Measurements from ENCODE around the gene THPO.

The THPO gene

DNA sequence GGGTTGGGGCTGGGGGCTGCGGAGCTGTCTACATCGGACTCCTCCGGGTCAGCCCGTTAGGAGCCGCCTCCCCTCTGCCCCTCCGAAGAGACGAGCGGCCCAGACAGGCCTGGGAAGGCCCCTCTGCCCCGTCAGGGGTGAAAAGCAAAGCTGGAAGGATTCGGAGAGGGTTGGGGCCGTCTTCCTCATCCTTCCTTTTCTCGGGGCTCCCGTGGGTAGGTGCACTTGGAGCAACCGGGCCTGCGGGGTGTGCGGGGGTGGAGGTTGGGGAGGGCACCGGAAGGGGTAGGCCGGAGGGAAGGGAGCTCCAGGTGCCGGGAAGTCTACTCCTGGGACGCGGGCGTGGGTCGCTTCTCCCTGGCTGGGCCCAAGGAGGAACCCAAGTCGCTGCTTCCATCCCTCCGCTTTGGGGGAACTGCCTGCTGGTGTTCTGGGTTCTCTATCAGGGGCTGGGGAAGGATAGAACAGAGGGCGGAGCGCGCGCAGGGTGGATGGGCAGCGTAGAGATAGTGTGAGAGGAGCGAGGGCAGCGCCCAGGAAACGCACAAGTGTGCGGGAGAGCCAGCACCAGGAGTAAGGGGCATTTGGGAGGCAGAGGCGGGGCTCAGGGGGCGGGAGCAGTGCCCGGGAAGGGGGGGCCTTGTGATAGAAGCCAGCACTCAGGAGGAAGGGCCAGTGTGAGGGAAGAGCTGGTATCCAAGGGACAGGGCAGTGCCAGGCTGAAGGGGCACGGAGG lies 15.9 kb downstream of the THPO start:
- no peak for DNase-seq

DNA sequence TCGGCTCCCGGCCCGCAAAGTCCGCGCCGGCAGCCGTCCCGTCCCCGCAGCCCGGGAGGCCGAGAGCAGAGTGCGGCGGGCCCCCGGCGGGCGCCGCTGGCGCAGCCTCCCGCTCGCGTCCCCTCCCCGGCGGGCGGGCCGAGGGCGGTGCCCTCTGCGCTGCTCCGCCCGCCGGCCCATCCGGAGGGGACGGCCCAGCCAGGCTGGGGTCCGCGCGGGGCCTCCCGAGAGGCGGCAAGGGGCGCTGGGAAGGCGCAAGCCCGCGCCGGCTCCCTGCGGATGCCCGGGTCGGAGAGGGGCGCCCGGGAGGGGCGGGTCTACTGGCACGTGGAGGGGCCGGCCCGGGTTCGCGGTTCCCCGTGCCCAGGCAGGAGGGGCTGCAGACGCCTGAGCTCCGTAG lies 16.5 kb downstream of the THPO start, which contains the start of the genes CLCN2 and POLR2H:
CLCN2 (minus strand) TSS at position 74 of the 400 bp plus-strand sequence. CDS start 126 bp downstream, outside the sequence.
POLR2H (plus strand) TSS at position 179 of the 400 bp plus-strand sequence. CDS start 1,783 bp downstream, outside the sequence.
- DNase-seq: no peak

DNA sequence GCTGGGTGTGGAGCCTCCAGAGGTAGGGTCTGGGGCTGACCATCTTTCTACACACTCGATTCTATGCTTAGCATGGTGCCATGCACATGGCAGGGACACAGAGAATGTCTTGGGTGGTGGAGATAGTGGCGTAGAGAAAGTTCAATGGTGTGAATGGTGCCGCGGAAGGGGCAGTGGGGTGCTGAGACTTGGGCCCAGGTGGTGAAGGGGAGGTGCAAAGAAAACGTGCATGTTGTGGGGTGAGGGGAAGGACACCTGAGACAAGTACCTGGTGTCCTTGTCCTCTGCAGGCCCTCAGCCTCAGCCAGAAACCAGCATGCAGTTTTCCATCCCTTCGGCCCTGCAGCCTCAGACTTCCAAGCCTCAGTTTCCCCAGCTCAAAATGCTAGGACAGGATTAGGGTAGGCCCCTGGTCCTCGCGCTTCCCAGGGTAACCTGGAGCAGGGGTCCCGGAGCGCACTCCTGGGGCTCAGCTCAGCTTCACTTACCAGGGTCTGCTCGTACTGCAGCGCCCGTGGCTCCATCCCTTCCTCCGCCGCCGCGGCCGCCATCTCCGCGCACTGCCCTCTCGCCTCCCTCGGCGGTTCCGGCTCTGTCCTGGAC lies 17.0 kb downstream of the THPO start:
- no peak for DNase-seq

DNA sequence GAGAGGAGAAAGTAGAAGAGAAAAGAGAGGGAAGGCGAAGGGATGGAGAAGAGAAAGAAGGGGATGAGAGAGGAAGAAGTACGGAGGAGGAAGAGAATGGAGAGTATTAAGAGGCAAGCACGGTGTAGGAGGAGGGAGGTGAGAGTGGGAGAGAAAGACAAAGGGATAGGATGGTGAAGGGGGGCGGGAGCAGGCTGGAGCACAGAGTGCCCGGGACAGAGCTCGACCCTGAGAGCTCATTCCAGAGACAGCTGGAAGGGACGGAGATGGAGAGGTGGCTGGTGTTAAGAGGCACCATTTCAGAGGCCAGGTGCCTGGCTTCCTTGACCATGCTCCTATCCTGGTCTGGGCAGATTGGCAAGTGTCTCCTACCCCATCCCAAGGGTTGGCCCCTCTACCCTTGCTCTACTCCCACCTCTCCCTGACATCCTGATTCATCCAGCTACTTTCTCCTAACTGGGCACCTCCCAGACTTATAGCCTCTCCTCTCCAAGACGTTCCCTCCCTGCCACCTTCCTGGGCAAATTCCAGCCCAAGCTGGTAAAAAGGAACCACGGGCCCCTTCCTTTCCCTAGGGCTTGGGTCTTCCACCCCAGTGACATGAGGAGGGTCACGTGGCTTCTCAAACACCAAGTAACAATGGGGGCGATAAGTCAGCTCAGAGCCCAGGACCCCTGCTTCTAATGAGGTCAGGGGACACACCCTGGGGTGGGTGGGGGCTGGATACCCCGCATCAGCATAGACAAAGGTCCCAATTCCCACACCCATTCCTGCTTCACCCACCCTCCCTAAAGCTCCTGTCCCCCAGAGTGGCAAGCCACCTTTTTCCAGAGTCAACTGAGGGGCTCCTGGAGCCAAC lies 17.7 kb downstream of the THPO start:
- no peak for DNase-seq

DNA sequence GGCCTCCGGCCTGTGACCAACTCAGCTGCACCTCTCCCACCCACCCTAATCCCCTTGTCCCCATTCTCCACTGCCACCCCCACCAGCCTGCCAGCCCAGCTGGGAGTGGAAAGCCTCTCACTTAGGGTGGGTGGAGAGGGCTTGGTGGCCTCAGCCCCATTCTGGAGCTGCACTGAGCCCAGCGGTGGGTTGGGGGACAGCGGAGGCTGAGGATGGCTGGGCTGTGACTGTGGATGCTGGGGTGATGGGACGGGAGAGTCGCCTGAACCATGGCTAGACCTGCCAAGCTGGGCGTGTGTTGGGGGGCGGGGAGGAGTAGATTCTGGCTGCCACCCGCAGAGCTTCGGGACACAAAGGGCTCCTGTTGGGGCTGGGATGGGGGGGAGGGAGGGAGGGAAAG lies 18.4 kb downstream of the THPO start:
- DNase-seq: no peak

DNA sequence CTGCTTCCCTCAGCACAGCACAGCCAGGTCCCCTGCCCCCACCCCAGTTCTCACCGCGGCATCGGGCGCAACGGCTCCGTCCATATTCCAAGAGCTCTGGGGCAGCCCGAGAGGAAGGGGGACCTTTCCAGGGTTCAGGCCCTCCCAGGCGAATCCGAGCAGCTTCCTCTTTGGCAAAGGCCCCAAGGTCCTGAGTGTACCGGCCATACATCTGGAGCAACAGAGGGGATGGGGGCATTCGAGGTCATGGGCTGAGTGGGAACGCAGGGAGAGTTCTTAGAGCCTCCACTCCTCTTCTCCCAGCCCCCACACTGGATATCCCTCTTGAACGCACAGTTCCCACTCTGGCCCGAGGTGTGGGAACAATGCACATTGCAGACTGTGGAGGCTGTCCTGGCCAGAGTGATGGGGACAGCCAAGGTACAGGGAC lies 19.1 kb downstream of the THPO start:
- no peak for DNase-seq

DNA sequence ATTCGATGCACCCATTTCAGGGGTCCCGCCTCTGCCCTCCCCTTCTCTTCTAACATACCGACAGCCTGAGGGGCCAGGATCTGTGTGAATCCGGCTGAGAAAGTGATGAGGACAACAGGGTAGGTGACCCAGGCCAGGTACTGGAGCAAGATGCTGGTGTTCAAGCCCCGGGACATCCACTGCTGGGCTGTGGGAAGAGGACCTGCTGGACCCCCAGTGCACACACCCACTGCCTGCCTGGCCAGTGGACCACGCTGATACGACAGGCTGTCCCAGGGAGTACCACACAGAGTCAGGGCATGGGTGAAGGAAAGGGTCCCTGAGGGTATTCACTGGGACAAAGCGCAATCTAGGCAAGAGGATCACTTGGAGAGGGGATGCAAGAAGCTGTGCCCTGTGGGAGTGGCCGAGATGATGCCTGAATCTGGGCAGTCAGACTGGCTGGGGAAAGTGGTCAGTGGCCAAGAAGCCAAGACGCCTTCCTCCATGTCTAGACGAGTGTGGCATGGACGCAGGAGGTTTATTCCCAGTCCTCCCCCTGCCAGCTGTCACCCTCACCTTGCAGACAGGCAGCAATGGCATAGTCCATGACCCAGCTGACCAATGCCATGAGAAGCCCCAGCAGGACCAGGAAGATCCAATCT lies 19.8 kb downstream of the THPO start:
- no peak for DNase-seq

DNA sequence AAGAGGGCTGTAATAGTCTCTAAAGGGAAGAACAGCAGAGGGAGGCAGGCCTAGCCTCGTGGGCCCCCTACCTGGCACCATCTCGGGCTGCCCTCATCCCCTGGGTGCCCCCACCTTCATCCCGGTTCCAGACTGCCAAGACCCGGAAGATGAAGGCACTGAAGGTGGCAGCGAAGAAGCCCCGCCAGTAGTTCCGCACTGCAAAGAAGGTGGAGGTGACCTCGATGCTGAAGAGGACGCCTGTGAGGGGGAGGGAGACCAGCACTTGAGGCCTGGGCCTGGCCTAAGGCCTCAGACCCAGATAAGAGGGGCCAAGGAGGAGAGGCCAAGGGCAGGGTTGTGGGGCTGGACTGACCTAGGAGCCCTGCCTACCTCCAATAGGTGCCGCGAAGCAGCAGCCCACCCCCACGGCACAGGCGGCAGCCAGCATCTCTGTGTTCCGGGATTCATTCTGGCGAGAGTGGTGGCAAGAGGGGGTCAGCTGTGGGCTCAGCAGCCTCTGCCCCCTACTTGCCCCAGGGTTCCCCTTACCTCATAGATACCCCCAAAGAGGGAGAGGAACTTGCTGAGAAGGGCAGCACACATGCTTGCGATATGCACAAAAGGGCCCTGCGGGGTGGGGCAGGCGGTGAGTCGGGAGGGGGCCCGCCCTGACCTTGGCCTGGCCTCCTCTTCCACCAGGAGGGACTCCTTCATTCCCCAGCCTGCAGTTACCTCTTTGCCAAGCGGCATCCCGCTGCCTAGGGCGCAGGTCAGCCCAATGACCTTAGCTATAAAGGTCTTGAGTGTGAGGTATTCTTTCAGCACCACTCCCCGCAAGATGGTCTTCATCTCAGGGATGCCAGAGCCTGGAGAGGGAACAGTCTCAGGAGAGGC lies 20.5 kb downstream of the THPO start:
- DNase-seq: no peak

DNA sequence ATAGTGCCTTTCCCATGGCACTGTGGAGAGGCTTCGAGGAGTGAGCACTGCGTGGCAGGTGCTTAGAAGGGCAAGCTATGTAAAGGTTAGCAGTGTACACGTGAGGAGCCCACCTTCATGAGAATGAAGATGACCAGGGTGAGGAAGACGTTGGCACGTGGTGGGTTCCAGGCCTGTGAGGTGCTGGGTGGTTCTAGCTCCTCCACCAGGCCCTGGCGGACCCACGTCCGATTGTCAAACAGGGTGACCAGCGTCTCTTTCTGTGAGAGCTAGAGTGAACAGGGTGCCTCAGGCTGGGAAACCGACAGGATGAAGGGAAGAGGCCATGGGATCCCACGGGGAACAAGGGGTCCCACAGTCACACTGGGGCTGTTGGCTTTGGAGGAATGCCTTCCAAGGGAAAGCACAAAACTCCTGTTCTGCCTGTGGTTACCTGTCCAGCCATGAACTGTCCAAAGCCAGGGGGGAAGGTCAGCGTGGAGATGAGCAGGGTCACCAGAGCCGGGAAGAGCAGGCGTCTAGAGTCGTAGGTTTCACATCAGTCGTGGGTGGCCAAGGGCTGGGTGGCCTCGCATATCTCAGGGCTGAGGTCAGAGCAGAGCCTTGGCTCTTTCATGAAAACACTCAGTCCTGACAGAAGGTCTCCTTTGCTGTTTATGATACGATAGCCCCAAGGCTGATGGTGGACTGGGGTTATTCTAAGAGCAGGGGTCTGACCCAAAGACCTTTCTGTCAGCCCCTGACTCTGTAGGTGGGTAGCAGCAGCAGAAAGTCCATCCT lies 22.6 kb downstream of the THPO start:
- DNase-seq: no peak

DNA sequence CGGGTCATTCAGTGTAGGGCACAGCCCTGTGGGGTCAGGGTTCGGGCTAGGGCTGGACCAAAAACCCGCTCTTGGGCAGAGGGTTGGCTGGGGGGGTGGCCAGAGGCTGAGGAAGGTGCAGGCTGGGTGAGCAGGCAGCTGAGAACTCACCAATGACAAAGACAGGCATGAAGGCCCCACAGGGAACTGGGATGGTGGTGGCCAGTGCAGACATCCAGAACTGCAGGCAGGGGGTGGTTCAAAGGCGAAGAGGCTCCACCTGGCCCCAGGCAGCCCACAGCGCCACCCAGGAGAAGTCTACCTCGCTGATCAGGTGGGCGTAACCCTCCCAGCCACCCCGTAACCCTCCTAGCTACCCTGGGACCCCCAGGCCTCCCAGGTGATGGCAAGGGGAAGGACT lies 23.3 kb downstream of the THPO start:
- DNase-seq: no peak

DNA sequence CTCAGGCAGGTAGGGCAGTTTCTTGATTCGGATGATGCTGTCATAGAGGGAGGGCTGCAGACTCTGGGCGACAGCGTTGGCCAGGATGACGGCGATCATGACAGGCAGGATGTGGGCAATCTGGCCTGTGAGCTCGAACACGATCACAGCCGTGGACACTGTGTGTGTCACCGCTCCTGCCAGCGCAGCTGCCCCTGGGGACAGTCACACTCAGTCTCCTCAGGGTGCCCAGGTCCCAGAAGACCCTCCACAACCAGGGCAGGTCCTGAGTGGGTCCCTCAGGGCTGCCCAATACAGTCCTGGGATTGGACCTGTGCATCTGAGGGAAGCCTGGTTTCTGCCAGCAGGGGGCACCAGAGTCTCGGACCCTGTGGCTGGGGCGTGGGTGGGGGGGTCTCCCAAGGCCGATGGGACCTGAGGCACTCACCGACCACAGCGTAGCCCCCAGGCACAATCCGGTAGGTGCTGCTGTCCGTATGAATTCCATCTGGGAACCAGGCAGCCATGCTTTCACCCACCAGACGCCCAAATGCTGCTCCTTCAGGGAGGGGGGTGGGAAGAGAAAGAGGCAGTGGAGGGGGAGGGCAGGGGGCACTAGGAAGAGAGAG lies 23.8 kb downstream of the THPO start:
- no peak for DNase-seq

DNA sequence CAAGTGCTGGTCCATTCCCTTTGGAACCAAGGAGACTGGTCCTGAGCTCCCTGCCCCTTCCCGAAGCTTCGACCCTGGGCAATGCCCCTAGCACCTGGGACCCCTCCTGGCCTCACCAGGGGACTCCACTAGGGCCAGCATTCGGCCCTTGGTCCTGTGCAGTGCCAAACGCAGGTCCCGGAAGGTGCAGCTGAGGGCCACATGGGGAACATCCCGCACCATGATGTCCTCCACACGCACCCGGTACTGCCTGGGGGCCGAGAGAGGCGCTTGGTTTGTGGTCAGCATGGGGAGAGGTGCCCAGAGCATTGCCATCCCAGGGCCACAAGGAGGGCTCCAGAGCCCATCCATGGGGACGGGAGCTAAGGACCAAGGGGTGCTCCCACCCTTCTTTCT lies 24.5 kb downstream of the THPO start:
- no peak for DNase-seq

DNA sequence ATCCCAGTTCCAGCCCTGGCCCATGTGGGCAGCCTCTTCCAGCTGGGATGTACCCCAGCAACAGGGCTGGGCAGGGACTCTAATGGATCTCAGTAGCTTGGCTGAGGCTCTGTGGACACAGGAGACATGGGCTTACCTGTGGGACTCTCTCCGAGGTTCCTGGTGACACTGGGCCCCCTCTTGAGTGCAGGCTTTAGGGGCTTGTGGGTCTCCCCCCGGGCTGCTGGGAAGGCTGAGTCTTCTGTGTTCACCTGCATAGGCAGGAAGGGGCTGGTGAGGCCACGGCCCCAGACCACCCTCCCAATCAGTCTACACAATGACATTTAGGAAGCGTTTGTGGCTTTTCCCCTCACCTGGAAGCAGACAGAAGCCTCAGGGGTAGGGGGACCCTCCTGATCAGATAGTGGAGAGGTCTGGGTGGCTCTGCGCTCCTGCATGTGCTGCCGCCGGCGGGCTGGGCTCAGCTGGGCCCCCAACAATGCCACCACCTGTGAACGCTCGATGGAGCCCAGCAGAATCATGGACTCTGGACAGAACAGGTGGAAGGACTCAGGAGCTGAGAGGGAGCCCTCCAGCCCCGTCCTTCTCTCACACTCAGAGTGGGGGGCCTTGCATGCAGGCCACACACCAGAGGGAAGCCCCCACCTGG lies 25.0 kb downstream of the THPO start:
- DNase-seq: no peak

DNA sequence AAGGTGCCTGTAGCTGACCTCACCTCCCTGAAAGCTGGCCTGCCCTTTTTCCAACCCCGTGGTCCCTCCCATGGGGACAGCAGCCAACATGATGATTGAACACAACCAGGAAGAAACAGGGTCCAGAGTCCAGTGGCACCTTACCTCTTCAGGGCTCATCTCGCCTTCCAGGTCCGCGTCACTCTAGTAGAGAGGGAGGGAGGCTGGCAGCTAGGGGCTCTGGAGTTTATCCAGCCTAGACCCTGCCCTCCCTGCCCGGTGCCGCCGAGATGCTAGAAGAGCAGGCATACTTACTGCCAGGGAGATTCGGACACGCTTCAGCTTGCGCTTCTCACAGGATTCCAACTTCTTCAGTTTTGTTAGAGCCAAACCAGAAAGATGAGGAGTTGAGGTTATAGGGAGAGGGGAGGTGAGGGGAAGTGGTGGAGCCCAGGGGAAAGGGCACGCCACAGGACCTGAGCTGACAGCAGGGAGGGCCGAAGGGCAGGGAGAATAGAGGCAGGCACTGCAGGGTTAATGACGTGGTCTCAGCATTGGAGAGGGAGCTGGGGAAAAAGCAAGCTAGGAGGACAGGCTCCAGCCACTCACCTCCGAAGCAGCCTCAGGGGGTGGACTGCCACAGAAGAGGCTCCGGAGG lies 25.7 kb downstream of the THPO start:
- DNase-seq: no peak

DNA sequence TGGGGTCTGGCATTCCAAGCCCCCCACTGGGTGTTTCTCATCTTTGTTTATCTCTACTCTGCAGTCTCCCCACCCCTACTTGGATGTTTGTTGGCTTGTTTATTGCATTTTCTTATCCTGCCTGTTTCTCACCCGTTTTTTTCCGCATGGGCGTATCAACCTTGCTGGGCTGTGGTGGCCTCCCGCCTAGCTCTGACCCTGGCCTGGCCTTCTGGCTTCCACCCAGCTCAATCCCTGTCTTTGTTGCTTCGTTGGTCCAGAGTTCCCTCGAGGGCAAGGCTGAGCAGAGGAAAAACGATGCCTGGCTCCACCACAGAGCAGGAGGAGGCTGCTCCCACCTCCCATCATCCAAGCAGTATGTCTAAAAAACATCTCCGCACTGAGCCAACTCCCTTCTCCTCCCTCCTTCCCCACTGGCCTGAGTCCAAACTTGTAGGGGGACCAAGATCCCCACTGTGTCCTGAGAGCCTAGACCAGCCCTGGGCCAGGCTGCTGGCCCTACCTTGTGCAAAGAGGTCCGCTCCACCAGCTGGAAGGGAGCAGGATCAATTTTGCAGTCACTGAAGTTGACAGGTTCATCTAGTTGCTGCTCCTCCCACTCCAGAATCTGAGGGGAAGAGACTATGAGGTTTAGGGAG lies 26.4 kb downstream of the THPO start:
- no peak for DNase-seq

DNA sequence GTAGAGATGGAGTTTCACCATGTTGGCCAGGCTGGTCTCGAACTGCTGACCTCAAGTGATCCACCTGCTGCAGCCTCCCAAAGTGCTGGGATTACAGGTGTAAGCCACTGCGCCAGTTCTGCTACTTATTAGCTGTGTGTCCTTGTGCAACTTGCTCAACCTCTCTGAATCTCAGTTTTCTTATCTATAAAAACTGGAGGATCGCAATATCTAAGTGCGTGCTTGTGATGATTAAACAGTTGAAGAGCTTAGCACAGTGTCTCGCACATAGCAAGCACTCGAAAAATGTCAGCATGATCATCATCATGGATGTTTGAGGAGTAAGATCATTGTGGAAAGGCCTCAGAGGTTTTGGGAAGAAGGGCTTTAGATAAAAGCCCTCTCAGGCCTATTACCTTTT lies 27.4 kb downstream of the THPO start:
- no peak for DNase-seq

DNA sequence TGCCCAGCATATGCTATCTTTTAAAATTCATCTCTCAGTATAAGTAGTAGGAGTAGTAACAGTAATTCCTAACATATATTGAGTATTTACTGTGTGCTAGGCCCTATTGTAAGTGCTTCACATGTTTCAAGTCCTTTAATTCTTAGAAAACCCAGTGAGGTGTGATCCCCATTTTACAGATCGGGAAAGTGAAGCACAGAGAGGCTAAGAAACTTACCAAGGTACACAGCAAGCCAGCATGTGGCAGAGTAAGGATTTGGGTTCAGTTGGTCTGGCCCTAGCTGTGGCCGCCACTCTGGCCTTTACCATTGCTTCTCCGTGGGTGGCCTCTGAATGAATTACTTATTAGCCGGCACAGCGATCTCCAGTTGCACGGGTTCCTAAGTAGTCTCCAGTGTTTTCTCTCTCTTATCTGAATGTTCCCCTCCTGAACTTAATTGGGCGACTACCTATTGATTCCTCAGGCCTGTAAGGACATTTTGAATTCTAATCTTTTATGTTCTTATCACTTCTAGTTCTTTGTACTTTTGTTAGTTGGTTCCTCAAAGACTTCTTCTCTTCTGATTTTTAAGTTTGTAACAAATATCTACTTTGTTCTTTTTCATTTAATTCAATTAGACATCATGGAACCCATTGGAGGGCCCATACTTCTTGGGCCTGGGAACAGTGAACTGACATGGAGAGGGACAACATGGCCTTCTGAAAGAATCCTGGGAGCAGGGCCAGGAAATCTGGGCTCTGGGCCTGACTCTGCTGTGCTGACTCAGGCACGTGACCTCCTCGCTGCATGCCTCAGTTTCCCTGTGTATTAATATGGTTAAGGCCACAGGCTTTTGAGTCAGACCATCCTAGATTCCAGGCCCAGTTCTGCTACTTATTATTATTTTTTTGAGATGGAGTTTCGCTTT lies 28.2 kb downstream of the THPO start:
- DNase-seq: no peak

DNA sequence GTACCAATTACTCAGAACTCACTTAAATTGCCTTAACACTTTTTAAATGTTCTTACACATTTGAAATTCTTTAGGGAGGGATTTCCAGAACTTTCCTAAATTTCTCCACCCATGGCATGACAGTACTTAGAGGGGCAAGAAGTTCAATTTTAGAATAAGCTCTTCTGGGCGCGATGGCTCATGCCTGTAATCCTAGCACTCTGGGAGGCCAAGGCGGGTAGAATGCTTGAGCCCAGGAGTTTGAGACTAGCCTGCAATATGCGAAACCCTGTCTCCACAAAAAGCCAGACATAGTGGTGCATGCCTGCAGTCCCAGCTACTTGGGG lies 30.0 kb downstream of the THPO start:
- DNase-seq: no peak

Measured in SHP77 treated with DMSO at 0.1 percent for 48 hours (cell line).